Astrocyte (in vitro differentiated cells and primary cell): ENCODE results near the gene ZDHHC8. TPM values are rescaled to one million over a fixed set of nuclear protein-coding genes. Genes with fewer than 3 reads are reported as not detected.

Experiments used
- DNase-seq: peaks from one replicate; pipeline ENCODE4 v3.0.0-alpha.2; 2010; ENCODE audit warnings: low read depth
- FAIRE-seq: peaks from 2 replicates; lab custom pipeline; 2011; peaks lifted over from hg19 to GRCh38; lab: Jason Lieb, UNC
- H2AFZ ChIP-seq: 2 replicates; pipeline ENCODE4 v1.6.0; 2012; ENCODE audit warnings: low read depth, low read length, inconsistent platforms
- H3K27ac ChIP-seq: 2 replicates; pipeline ENCODE4 v1.5.1; 2011; ENCODE audit warnings: low read depth, low read length, inconsistent platforms
- H3K27me3 ChIP-seq: 2 replicates; pipeline ENCODE4 v1.6.0; 2011; ENCODE audit warnings: low read length, inconsistent platforms; ENCODE audit not compliant: insufficient read depth
- H3K36me3 ChIP-seq: 2 replicates; pipeline ENCODE4 v1.5.1; 2011; ENCODE audit warnings: low read length, inconsistent platforms; ENCODE audit not compliant: insufficient read depth
- H3K4me1 ChIP-seq: 2 replicates; pipeline ENCODE4 v1.5.1; 2011; ENCODE audit warnings: low read length, inconsistent platforms; ENCODE audit not compliant: insufficient read depth
- H3K4me2 ChIP-seq: 2 replicates; pipeline ENCODE4 v1.6.0; 2012; ENCODE audit warnings: low read length, inconsistent platforms
- H3K4me3 ChIP-seq: 2 replicates; pipeline ENCODE4 v1.5.1; 2011; ENCODE audit warnings: low read depth, mild to moderate bottlenecking, low read length, inconsistent platforms; ENCODE audit not compliant: insufficient read depth
- H3K79me2 ChIP-seq: 2 replicates; pipeline ENCODE4 v1.6.0; 2012; ENCODE audit warnings: mild to moderate bottlenecking, low read length, inconsistent platforms; ENCODE audit not compliant: insufficient read depth
- H3K9ac ChIP-seq: 2 replicates; pipeline ENCODE4 v1.6.0; 2012; ENCODE audit warnings: mild to moderate bottlenecking, low read length, inconsistent platforms
- H3K9me3 ChIP-seq: 2 replicates; pipeline ENCODE4 v1.5.1; 2012; ENCODE audit warnings: low read depth, mild to moderate bottlenecking, low read length, inconsistent platforms; ENCODE audit not compliant: insufficient read depth
- H4K20me1 ChIP-seq: 2 replicates; pipeline ENCODE4 v1.6.0; 2012; ENCODE audit warnings: low read length, inconsistent platforms; ENCODE audit not compliant: insufficient read depth
- H3K27ac Mint-ChIP-seq: one replicate; pipeline ENCODE4 v1.8.0; 2021; ENCODE audit warnings: mild to moderate bottlenecking, mixed read lengths; ENCODE audit not compliant: unreplicated experiment
- H3K27me3 Mint-ChIP-seq: one replicate; pipeline ENCODE4 v1.8.0; 2021; ENCODE audit warnings: low read depth, mixed read lengths; ENCODE audit not compliant: unreplicated experiment
- H3K36me3 Mint-ChIP-seq: one replicate; pipeline ENCODE4 v1.8.0; 2021; ENCODE audit warnings: low read depth, mixed read lengths; ENCODE audit not compliant: unreplicated experiment
- H3K4me1 Mint-ChIP-seq: one replicate; pipeline ENCODE4 v1.8.0; 2021; ENCODE audit warnings: low read depth, mixed read lengths; ENCODE audit not compliant: unreplicated experiment
- H3K4me3 Mint-ChIP-seq: one replicate; pipeline ENCODE4 v1.8.0; 2021; ENCODE audit warnings: mild to moderate bottlenecking, moderate library complexity, mixed read lengths; ENCODE audit not compliant: unreplicated experiment
- H3K9me3 Mint-ChIP-seq: one replicate; pipeline ENCODE4 v1.8.0; 2021; ENCODE audit warnings: mild to moderate bottlenecking, mixed read lengths; ENCODE audit not compliant: unreplicated experiment
- CTCF ChIP-seq: IDR thresholded peaks from 2 replicates; pipeline ENCODE4 v1.5.1; 2011; ENCODE audit warnings: low read depth, mild to moderate bottlenecking, inconsistent platforms, low read length, moderate library complexity; ENCODE audit not compliant: insufficient read depth
- EZH2 ChIP-seq: IDR thresholded peaks from 2 replicates; pipeline ENCODE4 v1.6.1; 2012; ENCODE audit warnings: mild to moderate bottlenecking, low read length, inconsistent platforms; ENCODE audit not compliant: insufficient read depth
- total RNA-seq: library from RNA; stranded (reverse); gene quantifications from 2 replicates; pipeline ENCODE4 v1.2.1, GENCODE V29; 2021

ZDHHC8 gene
- total RNA-seq, 1 donor from 2014 or later, result 88.3 TPM

GRCh38 chr22:20191803-20192202 lies 60.2 kb downstream of the ZDHHC8 start:
- Mint-ChIP-seq H3K4me3 (no peak overlapping the region), H3K9me3 (no peaks in the 10 kb centered on the region), H3K4me1 (no peaks in the 10 kb centered on the region), H3K27ac (no peak overlapping the region), H3K36me3 (no peaks in the 10 kb centered on the region), H3K27me3 (peaks cover 33% of the 10 kb centered on the region)
- TF ChIP-seq CTCF (no peak), EZH2 (no peak)
- Histone ChIP-seq H3K9me3 (no peaks in the 10 kb centered on the region), H3K79me2 (no peaks in the 10 kb centered on the region), H3K9ac (no peak overlapping the region), H3K4me2 (no peak overlapping the region), H3K4me3 (no peak overlapping the region), H3K27me3 (no peaks in the 10 kb centered on the region), H3K27ac (no peak overlapping the region), H3K36me3 (no peaks in the 10 kb centered on the region), H2AFZ (no peak overlapping the region), H4K20me1 (no peaks in the 10 kb centered on the region), H3K4me1 (no peaks in the 10 kb centered on the region)
- DNase-seq, result no peak
- no peak for FAIRE-seq

GRCh38 chr22:20192293-20192971 lies 60.8 kb downstream of the ZDHHC8 start:
- no peak for FAIRE-seq
- DNase-seq, result no peak
- no peaks in the 10 kb centered on the region for H4K20me1 ChIP-seq
- Mint-ChIP-seq H3K4me1 (no peaks in the 10 kb centered on the region), H3K9me3 (no peaks in the 10 kb centered on the region), H3K27ac (no peak overlapping the region), H3K36me3 (no peaks in the 10 kb centered on the region), H3K4me3 (no peak overlapping the region), H3K27me3 (peaks cover 33% of the 10 kb centered on the region)
- H3K4me1 ChIP-seq, result no peaks in the 10 kb centered on the region
- no peak for TF ChIP-seq EZH2
- TF ChIP-seq CTCF, result no peak
- no peaks in the 10 kb centered on the region for H3K36me3 ChIP-seq
- H3K27ac ChIP-seq, result no peak overlapping the region
- H3K4me3 ChIP-seq, result no peak overlapping the region
- H3K9me3 ChIP-seq, result no peaks in the 10 kb centered on the region
- H3K27me3 ChIP-seq, result no peaks in the 10 kb centered on the region
- H3K79me2 ChIP-seq, result no peaks in the 10 kb centered on the region
- no peak overlapping the region for H3K4me2 ChIP-seq
- H3K9ac ChIP-seq, result no peak overlapping the region
- no peak overlapping the region for H2AFZ ChIP-seq
